Sciatic nerve (tissue), 2 donors: ENCODE measurements around the gene RABGEF1. TPM values are rescaled to one million over a fixed set of nuclear protein-coding genes. Genes with fewer than 3 reads are reported as not detected.
"Not testable (repeated sequence)": the region's sequence is repeated elsewhere in the genome, so short reads cannot be mapped to it uniquely, and the experiment has no call there.

Experiments
- ATAC-seq: fragments of 200-7000 bp; cut with Tn5 transposase; one replicate; pipeline ENCODE4 v1.9.1; 2020; ENCODE audit warnings: mild to moderate bottlenecking, moderate library complexity
- DNase-seq: peaks from one replicate; pipeline ENCODE4 v3.0.0-alpha.2; 2020; ENCODE audit warnings: low spot score
- intact Hi-C: fragments of 100-400 bp; cut with DNase I; formaldehyde crosslinking; loops from one replicate; pipeline ENCODE4 v1.14.2; 2022
- total RNA-seq: library from RNA; stranded (reverse); fragmentation: NEBNext Ultra II Directional; extraction: Animal tissue kit (Norgen Biotek cat#: 25700); gene quantifications from one replicate; pipeline ENCODE4 v1.2.1, GENCODE V29; 2021
- donor health status: DM: no; HTN: no; CAD: no.
- donor health status: DM: no; HTN: no; CAD: no.

RABGEF1 gene
- total RNA-seq, 1 donor from 2014 or later: 38.6 TPM

DNA sequence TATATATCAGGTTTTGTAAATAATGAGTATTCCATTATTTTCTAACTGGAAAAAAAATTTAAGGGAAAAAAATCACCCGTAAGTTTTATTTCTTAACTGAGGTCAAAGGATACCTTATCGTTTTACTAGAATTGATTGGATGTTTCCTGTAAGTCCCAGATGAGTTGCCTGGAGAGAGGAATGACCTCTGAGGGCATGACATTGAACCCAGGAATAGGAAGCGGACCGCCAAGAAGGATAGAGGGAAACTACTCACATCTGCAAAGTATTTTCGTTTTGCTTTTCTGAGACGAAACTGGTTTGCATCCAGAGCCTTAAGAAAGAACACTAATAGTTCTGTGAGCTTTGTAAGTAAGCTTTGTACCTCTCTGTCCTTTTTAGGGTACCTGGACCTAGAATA, 17.4 kb downstream of the RABGEF1 start:
- peak; percentile 85 for ATAC-seq
- intact Hi-C loops: no loop called here
- no peak for DNase-seq

DNA sequence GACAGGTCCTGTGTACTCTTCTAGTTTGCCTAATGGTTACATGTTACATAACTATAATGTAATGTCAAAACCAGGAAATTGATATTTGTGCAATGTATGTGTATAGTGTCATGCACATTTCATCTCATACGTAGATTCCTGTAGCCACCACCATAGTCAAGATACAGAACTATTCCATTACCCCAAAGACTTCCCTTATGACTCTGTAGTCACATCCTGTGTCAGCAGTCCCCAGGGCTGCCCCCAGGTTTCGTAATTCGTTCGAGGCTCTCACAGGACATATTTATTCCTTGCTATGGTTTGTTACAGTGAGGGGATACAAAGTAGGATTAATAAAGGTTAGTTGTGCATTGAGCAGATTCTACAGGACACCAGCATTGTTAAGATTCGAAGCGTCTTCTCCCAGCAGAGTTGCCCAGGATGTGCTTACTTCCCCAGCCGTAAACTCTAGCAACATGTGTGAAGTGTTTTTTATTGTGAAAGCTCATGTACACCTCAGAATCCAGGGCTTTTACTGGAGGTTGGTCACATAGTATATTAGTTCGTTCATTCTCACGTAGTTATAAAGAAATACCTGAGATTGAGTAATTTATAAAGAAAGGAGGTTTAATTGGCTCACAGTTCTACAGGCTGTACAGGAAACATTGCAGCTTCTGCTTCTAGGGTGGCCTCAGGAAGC, 18.6 kb downstream of the RABGEF1 start:
- peak; percentile 75 for ATAC-seq
- no peak for DNase-seq
- intact Hi-C loops: no loop called here

DNA sequence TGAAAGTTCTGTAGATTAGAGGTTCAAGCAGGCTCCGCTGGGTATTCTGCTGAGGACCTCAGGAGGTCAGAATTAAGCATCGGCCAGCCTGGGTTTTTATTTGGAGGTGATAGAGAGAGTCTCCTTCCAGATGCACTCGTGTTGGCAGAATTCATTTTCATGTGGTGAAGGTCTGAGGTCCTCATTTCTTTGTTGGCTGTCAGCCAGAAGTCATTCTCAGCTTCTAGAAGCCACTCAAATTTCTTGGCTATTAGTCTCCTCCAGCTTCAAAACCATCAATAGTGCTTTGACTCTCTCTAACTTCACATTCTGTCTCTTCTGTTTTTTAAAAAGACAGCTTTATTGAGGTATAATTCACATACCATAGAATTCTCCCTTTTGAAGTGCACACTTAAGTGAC, 22.6 kb downstream of the RABGEF1 start:
- intact Hi-C loops, ATAC-seq, DNase-seq: not testable (repeated sequence)

DNA sequence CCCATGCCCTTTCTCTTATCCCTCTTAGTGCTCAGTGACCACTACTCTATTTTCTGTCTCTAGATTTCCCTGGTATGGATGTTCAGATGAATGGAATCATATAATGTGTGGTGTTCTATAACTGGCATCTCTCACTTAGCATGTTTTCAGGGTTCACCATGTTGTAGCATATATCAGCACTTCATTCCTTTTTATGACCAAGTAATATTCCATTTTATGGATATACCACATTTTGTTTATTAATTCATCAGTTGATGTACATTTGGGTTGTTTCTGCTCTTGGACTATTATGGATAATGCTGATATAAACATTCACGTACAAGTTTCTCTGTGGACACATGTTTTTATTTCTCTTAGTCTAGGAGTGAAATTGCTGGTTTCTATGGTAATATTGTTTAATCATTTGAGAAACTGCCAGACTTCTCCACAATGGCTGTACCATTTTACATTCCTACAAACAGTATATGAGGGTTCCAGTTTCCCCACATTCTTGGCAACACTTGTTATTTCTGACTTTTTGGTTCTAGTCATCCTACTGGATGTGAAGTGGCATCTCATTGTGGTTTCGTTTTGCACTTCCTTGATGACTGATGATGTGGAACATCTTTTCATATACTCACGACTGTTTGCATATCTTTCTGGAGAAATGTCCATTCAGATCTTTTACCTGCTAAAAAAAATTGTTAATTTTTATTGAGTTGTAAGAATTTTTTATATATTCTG, 23.3 kb downstream of the RABGEF1 start:
- ATAC-seq, intact Hi-C loops, DNase-seq: not testable (repeated sequence)

DNA sequence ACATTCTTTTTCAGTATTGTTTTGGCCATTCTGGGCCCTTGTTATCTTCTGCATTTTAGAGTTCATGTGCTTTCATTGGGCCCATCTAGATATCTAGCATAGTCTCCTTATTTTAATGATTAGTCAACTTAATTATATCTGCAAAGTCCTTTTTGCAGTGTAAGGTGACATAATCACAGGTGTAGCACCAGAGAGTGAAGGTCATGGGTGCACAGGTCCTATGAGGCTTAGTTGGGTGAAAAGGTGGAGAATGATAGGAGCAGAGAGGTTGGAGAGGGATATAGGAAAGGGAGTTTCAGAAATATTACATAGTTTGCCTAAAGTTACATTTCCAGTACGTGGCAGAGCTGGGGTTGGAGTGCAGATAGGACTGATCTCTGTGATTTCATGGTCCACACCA, 24.4 kb downstream of the RABGEF1 start:
- intact Hi-C loops, ATAC-seq, DNase-seq: not testable (repeated sequence)

DNA sequence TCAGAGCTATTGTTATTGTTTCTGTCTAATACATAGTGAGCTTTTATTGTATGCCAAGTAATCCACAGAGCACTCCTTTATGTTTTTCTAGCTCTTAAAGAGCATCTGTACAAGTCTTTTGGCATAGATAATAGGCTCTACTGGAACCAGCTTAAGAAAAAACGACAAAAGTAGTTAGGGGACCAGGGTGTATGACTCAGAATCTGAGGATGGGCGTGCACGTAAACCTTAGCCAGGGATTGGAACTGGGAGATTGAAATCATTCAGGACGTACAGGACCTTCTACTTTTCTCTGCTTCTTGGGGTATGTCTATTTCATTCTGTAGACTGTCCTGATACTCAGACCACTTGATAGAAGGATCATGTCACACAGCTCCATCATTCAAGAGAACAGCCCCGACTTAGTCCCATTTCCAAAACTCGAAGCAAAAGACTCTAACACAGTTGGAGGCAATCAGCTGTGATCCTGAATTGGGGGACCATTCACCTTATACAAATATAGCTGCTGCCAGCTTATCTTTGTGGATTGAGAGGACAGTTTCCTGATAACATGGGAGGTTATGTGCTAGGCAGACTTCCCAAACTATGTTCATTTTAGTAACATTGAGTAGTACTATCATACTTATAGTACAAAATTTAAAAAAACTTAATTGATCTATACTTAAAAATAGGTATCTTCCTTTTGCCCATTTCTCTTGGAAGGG, 24.9 kb downstream of the RABGEF1 start:
- ATAC-seq, intact Hi-C loops: not testable (repeated sequence)

DNA sequence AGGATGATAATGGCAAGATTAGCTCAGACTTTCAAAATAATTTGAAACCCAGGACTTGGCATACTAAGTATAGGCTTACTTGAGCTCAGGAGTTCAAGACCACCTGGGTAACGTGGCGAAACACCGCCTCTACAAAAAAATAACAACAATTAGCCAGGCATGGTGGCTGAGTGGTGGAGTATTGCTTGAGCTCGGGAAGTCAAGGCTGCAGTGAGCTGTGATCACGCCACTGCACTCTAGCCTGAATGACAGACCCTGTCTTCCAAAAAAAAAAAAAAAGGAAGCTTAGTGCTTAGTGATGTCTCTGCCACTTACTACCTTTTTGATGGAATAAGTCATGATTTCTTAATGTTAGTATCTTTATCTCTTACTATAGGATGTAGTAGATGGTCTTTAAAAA, 25.5 kb downstream of the RABGEF1 start:
- DNase-seq (no peak), ATAC-seq (no peak)
- intact Hi-C loops: no loop called here

More for the DNA sequence above, 24.9 kb downstream of the RABGEF1 start:
- DNase-seq: not testable (repeated sequence)

DNA sequence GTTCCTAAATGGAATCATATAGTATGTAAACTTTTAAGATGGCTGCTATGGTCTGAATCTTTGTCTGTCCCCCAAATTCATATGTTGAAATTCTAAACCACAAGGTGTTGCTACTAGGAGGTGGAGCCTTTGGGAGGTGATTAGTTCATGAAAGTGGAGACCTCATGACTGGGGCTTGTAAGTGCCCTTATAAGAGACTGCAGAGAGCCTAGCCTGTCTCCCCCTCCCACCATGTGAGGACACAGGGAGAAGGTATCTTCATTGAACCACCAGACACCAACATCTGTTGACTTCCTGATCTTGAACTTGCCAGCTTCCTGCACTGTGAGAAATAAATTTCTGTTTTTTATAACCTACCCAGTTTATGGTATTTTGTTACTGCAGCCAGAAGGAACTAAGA, 27.0 kb downstream of the RABGEF1 start:
- intact Hi-C loops: not testable (repeated sequence)

DNA sequence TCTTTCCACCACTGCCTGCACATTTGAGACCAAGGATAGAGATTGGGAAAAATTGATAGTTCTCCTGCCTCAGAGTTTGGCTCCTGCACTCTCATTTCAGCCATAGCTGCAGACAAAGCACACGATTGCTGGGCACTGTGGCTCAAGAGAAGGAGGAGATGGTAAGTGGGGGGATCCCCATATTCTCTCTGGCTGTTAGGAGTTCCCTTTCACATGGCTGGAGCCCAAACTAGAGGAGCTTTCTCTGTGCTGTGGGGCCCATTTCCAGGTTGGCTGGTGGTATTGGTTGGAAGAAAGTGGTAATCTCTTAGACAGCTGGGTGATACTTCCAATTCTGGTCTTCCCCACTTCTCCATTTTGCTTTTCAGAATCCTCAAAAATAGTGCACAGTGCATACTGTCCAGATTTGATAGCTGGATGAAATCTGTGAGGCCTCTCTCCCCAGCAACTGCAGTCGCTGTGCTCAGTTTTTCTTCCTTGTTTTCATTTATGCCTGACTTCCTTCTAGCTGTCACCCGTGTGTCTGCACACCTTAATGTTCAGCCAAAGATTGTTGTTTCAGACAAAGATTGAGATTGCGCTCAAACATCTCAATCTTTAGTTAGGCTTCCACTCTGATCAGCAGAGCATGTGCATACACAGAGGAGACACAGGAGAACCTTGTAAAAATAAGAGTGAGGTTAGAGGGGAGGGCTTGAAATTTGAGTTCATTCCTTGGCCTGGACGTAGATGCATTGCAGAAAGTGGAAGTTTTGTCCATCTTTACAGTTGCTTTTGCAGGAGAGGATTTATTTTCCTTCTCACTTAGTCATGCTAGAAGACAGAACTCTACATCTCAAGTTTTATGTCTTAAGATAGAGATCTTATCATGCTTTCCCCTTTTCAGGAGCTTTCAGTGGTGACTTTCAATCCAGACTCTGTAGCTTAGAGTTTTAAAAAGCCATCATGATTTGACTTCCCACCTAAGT, 28.6 kb downstream of the RABGEF1 start:
- ATAC-seq: no peak
- DNase-seq: no peak
- intact Hi-C loops: no loop called here

More for the DNA sequence above, 27.0 kb downstream of the RABGEF1 start:
- DNase-seq, ATAC-seq: not testable (repeated sequence)

DNA sequence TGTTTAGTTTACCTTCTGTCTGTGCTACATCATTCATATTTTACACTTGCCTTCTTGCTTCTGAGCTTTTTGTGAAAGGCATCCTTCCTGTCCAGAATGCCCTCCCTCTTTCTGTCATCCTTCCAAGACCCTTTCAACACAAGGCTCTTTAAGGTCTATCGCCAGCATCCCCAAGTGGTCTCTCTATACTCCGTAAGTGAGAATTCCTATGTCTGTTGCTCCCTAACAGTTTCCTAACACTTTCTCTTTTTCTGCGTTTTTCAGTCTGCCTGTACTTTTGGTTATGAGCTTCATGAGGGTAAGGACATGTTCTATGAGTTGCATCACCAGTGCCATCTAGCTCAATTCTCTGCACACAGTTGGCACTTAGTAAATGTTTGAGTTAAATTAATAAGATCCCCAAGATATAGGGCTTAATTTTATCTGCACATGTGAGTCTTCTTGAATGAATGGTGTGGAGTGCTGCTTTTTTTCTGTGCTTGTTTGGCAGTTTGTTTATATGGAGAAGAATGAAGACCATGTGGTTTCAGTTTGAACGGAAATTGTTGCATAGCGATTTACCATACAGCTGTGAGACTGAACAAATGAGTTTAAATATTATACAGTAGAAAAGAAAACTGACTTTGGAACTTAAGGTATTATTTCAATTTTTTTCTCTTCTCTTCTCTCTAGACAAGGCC, 29.4 kb downstream of the RABGEF1 start:
- DNase-seq (no peak), ATAC-seq (no peak)
- intact Hi-C loops: no loop called here

DNA sequence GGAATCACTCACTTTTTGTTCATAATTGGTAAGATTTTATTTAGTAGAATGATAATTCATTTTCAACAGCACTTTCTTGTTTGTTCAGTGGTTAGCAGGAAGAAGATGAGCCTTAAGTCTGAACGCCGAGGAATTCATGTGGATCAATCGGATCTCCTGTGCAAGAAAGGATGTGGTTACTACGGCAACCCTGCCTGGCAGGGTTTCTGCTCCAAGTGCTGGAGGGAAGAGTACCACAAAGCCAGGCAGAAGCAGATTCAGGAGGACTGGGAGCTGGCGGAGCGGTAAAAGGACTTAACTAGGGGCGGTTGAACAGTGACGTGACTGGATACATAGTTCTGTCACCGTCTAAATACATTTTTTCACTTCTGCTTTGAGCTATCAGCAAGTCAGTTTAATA, 31.3 kb downstream of the RABGEF1 start:
- intact Hi-C loops: no loop called here
- no peak for DNase-seq
- no peak for ATAC-seq

DNA sequence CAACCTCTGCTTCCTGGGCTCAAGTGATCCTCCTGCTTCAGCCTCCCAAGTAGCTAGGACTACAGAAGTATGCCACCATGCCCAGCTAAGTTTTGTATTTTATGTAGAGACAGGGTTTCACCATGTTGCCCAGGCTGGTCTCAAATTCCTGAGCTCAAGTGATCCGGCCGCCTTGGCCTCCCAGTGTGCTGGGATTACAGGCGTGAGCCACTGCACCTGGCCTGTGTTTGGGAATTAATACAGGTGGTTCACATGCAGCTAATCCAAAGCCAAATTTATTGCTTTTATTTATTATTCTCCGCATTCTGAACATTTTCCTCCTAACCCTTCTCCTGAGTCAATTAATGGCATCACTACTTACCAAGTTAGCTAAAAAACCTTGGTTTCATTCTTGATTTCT, 33.2 kb downstream of the RABGEF1 start:
- ATAC-seq, DNase-seq, intact Hi-C loops: not testable (repeated sequence)

DNA sequence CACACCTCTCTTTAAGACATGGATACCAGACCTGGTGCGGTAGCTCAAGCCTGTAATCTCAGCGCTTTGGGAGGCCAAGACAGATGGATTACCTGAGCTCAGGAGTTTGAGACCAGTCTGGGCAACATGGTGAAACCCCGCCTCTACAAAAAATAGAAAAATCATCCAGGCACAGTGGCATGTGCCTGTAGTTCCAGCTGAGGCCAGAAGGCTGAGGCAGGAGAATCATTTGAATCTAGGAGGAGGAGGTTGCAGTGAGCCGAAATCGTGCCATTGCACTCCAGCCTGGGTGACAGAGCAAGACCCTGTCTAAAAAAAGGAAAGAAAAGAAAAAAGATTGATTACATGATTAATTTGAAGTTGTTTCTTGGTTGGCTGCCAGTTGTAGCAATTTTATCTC, 35.9 kb downstream of the RABGEF1 start:
- ATAC-seq, intact Hi-C loops, DNase-seq: not testable (repeated sequence)

DNA sequence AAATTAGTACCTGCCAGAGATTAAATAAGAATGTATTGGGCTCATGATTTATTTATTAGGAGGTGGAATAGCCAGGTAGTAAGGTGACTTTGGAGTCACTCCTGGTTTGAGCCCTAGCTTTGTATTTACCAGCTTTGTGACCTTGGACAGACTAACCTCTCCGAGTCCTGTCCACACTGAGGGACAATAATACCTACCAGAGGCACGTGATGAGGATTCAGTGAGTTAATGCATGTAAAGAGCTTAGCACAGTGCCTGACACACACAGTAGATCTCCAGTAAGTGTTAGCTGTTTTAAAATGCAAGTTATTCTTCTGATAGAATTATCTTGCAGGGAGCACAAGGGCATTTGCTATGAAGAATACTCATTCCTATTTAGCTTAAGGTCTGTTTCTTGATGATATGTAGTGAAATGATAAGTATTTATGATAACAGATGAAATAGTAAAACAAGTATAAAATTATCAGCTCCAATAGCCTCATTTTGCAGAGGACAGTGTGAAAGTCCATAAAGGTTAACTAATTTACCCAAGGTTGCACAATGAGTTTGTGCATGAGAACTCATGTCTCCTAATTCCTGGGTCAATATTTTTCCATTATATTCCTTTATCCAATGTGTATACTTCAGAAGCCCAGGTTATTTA, 36.4 kb downstream of the RABGEF1 start:
- intact Hi-C loops: no loop called here
- DNase-seq (no peak), ATAC-seq (no peak)

DNA sequence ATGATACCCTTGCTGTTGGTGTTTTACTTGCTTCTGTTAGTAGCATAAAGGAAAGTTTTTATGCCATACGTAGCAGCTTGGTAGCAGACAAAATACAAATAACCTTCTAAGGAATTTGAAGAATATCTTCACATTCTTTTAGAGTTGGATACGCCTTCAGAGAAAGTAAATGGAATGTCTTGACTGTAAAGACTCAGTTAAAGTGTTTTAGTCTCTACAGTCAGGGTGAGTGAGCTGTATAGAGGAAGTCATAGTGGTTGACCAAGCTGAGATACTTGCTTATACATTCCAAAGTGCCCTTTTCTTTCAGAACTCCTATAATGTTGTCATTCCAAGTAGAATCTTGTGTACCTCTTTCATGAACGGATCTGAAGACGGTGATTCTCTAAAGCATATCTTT, 37.7 kb downstream of the RABGEF1 start:
- intact Hi-C loops: no loop called here
- ATAC-seq (no peak), DNase-seq (no peak)

DNA sequence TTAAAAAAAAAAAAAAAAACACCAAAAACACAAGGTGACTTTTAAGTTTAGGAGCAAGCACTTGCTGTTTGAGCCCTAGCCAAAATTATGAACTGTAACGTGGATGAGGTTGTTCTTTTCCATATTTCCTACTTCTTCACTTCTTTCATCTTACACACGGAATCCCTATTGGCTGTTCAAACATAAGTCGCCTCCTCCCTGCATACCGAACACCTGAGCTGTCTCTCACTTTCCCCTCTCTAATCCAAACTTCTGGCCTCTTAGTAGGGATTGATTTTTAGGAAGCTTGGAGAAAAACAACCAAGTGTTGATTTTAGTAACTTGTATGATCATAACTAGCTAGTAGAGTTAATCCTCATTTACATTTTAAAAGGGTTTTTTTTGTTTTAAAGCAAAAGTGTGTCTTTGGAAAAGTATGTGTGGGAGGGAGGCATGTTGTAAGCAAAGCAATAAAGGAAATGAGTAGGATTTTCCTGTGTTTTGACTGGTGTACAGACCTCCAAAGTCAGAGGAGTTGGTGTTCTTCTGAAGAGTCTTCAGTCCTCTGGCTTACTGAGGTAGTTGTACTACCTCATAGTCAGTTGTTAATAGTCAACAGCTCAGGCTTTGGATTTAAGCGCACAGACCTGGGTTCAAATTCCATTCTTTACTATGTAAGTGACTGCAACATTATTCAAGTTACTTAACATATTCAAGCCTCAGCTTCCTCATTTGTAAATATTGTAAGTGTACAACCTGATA, 39.3 kb downstream of the RABGEF1 start:
- DNase-seq: no peak
- ATAC-seq: no peak
- intact Hi-C loops: no loop called here
